HG03354 (cell line): Measurements from ENCODE around the gene PIK3C2G.
"Not testable (repeated sequence)": the region's sequence is repeated elsewhere in the genome, so short reads cannot be mapped to it uniquely, and the experiment has no call there.

ENCODE experiments used
- ATAC-seq: cut with Tn5 transposase; IDR thresholded peaks from one replicate; pipeline ENCODE4 v1.9.1; 2021; ENCODE audit warnings: mild to moderate bottlenecking; ENCODE audit not compliant: unreplicated experiment, poor library complexity, severe bottlenecking

The PIK3C2G gene

DNA sequence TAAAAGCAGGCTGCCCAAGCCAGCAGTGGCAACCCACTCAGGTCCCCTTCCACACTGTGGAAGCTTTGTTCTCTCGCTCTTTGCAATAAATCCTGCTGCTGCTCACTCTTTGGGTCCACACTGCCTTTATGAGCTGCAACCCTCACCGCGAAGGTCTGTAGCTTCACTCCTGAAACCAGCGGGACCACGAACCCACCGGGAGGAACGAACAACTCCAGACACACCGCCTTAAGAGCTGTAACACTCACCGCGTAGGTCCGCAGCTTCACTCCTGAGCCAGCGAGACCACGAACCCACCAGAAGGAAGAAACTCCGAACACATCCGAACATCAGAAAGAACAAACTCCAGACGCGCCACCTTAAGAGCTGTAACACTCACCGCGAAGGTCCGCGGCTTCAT lies 239.4 kb downstream of the PIK3C2G start:
- not testable (repeated sequence) for ATAC-seq

DNA sequence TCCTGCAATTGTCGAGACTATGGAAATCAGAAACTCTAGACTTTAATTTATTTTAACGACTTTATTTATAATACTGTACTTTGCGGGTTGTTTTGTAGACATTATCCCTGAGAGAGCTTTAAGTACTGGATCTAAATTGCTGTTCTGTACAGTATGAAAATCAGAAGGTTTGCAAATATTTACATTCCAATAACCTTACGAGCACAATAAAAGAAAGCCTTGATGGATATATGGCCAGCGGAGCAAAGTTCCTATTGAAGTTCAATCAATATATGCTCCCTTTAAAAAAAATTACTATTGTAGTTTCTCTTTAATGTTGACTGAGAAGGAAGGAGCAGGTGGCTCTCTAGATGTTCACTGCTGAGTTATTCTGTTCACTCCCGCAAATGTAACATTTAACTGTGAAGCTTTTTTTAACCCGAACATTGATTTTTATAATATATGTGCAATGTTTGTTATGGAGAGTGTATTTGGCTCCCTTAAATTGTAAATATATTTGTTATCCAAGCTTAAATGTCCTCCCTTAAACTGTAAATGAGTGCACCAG lies 241.2 kb downstream of the PIK3C2G start:
- no peak for ATAC-seq

DNA sequence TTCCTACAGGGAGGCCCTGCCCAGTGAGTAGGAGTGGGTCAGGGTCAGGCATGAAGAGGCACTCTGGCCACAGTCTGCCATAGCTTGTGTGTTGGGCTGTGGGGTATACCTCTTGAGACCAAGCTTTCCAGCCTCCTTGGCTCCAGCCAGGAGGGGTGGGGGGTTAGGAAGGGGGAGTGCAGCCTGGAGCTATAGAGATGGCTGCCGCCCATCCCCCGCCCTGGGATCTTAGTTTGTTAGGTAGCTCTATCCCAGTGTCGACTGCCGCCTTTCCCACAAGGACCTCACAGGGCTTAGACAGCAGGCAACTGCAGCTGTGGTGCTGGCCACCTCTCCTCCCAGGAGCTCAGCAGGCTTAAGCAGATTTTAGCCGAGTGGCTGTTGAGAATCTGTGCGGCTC lies 260.1 kb downstream of the PIK3C2G start:
- no peak for ATAC-seq

DNA sequence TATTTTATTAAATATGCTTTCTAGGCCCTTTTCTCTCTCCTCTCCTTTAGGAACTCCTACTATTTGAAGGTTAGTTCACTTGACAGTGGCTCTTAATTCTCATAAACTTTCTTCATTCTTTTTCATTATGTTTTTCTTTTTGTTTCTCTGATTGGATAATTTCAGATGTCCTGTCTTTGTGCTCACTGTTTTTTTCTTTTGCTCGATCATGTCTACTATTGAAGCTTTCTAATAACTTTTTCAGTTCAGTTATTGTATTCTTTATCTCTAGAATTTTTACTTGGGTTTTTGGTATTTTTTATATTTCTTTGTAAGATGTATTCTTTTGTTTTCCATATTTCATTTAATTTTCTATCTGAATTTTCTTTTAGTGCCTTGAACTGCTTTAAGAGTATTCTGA lies 261.5 kb downstream of the PIK3C2G start:
- no peak for ATAC-seq

DNA sequence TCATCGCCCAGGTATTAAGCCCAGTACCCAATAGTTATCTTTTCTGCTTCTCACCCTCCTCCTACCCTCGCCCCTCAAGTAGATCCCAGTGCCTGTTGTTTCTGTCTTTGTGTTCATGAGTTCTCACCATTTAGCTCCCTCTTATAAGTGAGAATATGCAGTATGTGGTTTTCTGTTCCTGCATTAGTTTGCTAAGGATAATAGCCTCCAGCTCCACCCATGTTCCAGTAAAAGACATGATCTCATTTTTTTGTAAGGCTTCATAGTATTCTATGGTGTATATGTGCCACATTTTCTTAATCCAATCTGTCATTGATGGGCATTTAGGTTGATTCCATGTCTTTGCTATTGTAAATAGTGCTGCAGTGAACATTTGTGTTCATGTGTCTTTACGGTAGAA lies 281.2 kb downstream of the PIK3C2G start:
- ATAC-seq, result not testable (repeated sequence)

DNA sequence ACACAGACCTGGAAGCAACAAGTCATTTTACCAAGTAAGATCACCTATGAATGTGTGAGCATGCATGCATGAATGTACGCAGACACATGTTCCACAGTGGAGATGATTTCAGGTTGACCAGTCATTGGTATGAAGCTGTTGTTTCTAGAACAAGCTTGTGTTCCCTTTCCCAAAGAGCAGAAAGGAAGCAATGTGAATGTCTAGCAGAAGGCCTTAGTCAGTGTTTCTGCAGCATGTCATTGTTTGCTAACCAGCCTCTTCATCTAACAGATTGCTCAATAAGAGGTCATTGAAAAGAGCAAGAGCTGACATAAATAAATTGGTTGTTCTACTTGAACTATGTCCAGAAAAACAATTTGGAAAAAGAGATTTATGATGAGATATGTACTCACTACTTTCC lies 285.1 kb downstream of the PIK3C2G start:
- ATAC-seq, result no peak

DNA sequence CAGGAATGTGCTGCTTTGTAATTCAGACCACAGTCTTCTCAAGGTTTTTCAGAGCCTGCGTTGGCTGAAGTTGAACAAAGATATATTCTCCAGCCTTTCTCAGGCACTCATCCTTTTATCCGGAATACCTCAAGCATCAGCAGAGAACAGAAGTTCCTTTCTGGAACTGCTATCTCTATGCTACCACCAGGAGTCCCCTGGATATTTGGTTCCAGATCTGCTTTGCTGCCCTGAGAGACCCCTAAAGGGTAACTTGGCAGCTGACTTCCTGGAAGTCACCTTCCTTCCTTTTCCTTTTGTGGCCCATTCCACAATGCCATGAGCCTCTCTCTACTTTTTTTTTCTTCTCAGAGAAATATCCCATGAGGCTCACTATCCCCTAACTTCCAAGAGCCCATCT lies 288.3 kb downstream of the PIK3C2G start:
- ATAC-seq, result no peak

DNA sequence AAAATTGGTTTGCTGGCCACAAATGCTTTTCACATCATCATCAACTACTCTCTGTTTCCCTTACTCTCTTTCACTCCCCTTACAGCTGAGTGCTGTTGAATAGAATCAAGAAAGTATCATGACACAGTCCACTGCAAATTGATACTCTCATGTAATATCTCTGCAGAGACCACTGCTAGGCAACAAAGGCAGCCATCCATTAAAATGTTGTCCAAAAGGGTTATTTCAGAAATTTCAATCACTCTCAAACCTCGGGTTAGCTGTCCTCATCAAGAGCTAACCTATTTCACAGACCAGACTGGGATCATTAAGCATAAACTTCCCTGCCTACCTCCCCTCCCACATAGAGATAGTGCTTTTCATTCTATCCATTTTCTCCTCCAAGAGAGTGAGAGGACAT lies 289.8 kb downstream of the PIK3C2G start:
- ATAC-seq, result no peak

DNA sequence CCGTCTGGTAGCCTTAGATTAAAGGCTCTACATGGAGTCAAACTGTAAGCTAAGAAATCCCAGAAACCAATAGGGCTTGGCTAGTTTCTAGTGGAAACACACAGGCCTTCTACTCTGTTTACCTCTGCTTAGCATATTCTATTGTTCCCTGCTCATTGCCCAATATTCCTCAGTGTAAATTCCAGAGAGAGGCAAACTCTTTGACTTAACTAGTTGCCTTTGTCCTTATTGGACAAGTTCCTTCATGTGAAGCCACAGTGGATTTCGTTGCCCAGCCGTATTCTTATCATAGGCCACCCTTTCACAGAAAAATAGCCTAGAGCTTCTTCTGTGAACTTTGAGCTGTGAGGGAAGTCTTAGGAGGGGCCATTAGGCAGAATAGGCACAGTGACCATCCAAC lies 290.4 kb downstream of the PIK3C2G start:
- ATAC-seq, result no peak

DNA sequence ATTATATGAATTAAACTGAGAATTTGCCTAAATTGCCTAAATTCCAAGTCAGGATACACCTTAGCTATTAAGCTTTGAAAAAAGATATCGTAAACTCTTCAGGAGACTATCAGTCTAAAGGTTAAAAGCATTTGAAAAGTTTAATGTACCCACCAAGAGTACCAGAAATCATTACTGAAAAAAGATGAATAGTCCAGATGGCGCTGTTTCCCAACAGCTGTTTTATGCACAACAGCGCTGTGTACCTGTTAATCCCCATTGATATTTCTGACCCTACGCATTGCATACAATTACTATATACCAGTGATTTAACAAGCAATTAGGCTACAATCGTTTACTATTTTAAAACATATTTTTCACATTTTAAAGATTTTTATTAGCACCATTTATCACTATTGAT lies 291.5 kb downstream of the PIK3C2G start:
- no peak for ATAC-seq

DNA sequence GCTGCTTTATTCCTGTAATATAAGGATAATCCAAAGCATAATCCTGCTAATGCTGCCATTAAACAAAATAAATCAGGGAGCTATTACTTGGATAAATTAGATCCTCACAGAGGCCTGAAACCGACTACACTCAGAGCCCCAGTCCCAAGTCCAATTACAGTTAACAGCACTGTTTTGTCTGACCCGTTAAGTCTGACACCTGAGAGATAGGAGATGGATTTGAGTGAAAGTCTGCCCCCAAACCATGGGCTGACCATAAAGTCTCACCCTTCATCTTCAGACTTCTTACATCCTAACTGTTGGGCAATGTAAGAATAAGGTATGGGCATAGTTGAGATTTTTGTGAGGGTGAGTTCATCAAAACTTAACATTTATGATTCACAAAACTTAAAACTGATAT lies 294.8 kb downstream of the PIK3C2G start:
- no peak for ATAC-seq

DNA sequence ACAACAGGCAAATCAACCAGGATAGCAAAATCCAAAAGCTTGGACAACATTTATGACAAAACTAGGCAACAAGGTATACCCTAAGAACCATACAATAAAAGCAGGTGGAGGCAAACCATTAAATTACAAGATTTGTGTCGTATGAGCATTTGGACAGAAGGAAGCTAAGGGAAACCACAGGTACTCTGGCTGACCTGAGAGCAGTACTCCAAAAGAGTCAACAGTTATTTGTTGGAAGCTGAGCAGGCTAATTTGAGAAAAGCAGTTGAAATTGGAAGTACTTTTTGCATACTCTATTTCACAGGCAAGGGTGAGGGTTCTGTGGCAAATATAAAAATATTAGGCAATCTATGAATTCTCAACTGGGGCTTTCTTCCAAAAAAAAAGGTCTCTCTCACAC lies 297.9 kb downstream of the PIK3C2G start:
- no peak for ATAC-seq

DNA sequence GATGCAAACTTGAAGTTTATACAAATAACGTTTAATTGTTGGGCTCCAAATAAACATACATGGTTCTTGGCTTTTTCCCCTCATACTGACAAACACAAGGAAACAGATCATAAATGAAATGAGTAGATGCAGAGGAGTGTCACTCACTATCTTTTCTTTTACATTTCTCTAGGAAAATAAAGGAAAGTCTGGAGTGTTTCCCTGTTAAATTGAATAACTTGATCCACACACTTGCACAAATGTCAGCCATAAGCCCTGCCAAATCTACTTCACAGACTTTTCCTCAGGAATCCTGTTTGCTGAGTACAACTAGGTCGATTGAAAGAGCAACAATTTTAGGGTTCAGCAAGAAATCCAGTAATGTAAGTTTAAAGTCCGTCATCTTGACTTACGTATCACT lies 301.2 kb downstream of the PIK3C2G start:
- ATAC-seq, result no peak

DNA sequence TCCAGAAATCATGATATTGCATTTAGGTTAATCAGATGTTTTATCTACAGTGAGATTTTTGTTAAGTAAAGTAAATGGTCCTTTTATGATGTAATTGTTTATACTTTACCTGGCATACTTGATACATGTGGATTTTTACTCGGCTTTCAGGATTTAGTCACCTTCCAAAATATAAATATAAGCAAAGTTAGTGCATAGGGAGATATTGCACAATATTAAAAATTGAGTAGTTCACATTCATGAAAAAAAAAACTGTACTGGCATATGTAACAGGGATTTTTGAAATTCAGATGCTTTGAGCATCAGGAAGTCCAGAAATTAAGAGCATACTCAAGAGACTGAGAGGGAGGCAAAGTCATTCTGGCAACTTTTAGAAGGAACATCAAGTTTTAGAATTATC lies 303.0 kb downstream of the PIK3C2G start:
- ATAC-seq, result no peak

DNA sequence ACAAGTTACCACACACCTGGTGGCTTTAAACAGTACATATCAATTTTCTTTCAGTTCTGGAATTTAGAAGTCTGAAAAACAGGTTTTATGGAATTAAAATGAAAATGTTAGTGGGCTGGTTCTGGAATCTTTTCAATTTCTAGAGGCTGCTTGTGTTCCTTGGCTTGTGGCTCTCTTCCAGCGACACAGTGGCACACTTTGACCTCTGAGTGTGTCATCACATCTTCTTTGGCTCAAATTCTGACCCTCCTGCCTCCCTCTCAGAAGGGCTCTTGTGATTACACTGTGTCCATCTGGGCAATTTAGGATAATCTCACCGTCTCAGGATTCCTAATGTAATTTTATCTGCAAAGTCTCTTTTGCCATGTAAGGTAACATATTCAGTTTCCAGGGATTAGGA lies 306.5 kb downstream of the PIK3C2G start:
- no peak for ATAC-seq

DNA sequence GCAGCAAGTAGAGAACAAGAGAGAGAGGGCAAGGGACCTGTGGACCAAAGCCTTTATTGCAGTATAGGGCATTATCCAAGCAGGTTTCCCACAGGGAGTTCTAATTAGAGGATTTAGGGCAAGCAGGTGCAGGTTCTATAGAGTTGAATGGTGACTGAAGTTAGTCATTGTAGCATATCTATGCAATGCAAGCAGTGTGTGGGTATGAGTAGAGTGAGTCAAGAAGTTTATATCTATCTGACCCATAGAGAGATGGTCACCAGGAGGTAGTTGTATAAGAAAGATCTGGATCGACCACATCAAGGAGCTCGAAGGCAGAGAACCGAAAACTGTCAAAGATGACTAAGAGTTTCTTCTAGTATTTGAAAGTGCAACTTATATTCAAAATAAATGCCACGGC lies 309.2 kb downstream of the PIK3C2G start:
- ATAC-seq, result no peak

DNA sequence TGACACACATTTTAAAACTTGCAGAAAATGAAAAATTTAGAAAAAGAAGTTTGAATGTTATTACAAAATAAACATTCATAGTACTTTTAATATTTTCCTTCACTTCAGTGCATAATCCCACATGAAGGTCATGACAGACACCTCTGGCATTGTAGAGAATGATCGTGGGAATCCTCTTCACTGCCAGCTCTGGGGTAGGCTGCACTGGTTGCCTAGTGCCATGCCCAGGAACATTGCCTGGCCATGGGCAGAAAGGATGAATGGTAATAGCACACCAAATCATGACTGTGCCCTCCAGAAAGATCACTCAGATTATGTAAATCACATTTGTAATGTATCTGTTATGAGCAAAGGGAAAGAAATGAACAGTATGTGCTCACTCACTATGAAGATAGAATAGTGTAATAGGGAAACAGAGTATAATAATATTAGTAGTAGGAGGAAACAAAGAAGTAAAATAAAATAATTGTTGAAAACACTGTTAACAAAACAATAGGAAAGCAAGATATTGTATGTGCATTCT lies 314.8 kb downstream of the PIK3C2G start:
- no peak for ATAC-seq

DNA sequence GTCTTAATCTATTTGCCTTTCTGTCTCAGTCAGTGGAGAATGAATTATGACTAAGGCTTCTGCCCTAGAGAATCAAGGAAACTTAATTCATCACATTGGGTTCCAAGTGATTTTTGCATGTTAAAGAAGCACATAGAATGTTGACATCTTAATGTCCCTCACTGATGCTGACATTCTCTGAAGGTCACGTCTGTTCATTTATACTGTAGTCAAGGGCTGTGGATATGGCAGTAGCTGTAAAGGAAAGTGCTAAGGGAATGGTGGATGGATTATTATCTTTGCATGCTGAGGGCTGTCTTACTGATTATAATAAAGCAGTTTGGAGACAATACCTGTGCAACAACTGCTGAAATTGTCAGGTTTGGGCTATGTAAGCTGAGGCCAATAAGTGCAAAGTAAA lies 315.3 kb downstream of the PIK3C2G start:
- no peak for ATAC-seq

DNA sequence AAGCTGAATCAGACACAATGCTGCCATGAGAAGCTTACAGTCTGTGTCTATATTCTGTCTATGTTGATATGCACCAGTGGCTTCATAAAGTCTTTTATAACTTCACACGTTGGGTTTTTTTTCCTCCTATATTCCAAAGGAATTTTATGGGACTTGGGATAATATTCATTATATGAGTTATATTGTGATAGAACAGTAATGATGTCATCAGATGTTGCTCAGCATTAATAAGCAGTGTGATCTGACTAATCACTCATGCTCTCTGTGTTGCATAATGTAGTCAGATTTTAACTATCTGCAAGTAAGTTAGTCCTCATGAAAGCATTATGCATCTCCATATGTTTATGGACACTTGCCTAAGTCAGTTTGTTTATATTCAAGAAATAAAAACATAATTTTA lies 316.9 kb downstream of the PIK3C2G start:
- ATAC-seq, result no peak

DNA sequence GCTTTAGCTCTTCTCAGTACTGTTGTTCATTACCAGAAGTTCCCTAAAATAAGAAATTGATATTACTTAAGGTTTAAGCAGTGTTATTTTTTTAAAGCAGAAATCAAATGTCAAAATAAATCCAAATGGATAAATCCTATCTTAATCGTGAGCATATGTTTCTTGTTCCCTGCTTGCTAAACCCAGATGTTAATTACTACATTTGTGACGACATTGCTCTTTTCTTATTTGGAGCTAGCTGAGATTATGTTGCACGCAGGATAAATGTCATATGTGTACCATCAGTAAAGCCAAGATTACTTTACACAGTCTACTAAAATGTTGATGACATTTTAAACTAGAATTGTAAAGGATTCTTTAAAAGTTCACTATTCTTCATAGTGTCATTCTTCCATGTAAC lies 319.0 kb downstream of the PIK3C2G start:
- ATAC-seq, result no peak

DNA sequence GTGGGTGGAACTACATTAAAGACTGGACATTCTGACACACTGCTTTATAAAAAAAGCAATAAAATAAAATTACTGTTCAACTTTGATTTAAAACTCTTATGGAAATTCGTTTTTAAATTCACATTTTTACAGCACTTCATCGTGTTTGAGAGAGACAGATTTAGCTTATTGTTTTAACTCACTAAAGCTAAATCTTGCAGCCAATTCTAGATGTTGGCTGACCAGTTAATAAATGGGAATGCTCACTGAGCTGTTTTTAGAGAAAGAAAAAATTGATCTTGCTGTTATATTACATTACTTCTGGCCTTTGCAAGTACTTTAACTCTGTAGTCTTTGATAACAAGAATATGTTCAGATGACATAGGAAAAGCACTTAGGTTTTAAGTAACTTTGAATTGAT lies 319.4 kb downstream of the PIK3C2G start:
- ATAC-seq, result no peak

DNA sequence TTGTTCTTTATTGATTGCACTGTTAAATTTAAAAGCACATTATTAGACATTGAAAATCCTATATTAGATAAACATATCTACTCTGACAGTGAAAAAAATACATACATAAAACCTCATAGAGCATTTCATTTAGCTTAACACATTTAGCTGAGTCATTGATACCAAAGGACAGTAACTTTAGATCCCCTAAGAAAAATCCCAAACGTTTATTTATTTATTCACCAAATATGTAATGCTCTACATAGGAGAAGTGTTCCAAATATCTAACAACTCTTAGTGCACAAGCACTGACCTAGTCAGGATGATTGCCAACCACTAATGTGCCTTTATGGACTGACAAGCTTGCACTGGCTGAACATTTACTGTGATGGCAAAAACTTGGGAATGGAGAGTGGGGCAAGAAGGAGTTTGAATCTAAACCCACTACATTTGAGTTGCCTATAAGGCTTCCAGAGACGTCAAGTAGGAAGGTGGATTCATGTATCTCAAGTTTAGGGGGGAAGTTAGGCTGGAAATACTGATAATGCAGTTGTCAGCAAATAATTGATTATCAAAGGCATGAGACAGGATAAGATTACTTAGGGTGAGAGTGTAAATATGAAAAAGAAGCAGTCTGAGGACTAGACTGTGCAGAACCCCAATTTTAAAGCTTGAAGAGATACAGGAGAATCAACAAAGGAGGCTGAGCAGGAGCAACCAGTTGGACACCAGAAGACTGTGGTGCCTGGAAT lies 320.1 kb downstream of the PIK3C2G start:
- no peak for ATAC-seq
